GM10847 (cell line): ENCODE measurements around the gene CTNNBL1.

Experiments used
- POLR2A ChIP-seq: IDR thresholded peaks from 2 replicates; pipeline ENCODE4 v1.6.1; 2011; ENCODE audit not compliant: insufficient read length; ENCODE audit errors: extremely low read depth

Gene CTNNBL1

DNA sequence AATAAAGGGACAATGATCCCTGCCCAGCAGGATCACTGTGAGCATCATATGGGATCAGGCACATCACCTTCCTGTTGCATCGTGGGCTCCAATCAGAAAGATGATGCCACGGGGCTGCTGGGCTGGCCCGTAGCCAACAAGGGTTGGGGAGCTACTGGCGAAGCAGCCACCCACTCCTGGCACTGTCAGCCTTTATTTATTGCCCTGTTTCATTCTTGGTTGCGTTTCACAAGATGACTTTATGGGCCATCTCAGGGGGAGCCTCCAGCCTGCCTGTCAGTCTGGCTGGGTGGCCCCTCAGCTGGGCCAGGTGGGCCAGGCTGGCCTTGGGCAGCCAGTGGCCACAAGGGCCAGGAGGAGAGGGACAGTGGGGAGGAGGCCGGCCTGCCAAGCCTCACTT lies 226.4 kb downstream of the CTNNBL1 start:
- no peak for TF ChIP-seq POLR2A

DNA sequence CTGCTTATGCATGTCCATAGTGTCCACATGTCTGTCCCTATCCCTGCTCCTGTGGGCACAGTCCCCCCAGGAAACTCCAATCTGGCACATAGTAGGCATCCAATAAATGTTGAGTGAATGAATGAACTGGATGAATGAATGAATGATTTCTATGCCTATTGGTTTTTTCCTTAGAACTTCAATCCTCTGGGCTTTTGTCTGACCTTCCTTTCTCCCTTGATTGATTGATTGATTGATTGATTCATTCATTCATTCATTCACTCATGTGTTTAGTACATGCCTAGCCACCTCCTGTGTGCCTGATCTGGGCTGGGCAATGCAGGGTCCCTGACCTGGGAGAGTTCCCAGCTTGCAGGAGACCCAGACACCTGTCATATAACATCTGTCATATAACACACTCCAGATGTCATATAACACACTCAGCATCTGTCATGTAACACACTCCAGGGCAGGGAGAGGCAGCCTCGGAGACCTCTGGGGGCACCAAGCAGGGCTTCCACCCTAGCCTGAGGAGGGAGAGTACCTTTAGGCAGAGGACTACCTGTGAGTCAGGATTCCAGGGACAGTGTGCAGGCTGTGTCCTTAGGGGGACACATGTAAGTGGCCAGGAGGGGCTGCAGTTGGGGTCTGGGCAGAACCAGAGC lies 227.0 kb downstream of the CTNNBL1 start:
- no peak for TF ChIP-seq POLR2A

DNA sequence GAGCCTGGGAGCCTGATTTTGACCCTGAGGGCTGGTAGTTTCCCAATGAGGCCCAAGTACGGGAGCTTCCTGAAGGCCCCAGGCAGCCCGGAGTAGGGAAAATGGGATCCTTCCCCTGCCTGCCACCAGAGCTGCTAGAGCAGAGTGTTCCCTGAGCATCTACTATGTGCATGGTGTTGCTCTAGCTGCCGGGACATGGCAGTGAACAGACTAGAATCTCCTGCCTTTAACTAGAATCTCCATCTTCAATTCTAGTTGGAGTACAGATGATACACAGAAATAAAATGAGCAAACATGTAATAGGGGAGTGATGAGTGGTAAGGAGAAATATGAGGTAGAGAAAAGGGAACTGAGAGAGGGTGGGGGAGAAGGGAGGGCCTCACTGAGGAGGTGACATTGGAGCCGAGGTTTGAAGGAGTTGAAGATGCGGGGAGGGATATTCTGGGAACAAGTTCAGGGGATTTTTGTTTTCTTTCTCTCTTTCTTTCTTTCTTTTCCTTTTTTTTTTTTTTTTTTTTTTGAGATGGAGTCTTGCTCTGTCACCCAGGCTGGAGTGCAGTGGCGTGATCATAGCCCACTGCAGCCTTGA lies 227.6 kb downstream of the CTNNBL1 start:
- no peak for TF ChIP-seq POLR2A
